Ishikawa (cell line): ENCODE measurements around the gene C20orf173.

Source experiments
- CEBPB ChIP-seq: IDR thresholded peaks from 2 replicates; pipeline ENCODE4 v1.6.1; 2012
- CREB1 ChIP-seq: IDR thresholded peaks from 2 replicates; pipeline ENCODE4 v1.6.1; 2012; ENCODE audit warnings: low read depth
- EGR1 ChIP-seq: IDR thresholded peaks from 2 replicates; pipeline ENCODE4 v1.6.1; 2012
- EP300 ChIP-seq: IDR thresholded peaks from 2 replicates; pipeline ENCODE4 v1.6.1; 2012; ENCODE audit warnings: borderline replicate concordance
- FOXM1 ChIP-seq: IDR thresholded peaks from 2 replicates; pipeline ENCODE4 v1.6.1; 2012; ENCODE audit warnings: low read depth, borderline replicate concordance
- NFIC ChIP-seq: IDR thresholded peaks from 2 replicates; pipeline ENCODE4 v1.6.1; 2012
- RAD21 ChIP-seq: IDR thresholded peaks from 2 replicates; pipeline ENCODE4 v1.6.1; 2012; ENCODE audit warnings: low read depth
- TAF1 ChIP-seq: IDR thresholded peaks from 2 replicates; pipeline ENCODE4 v1.6.1; 2012; ENCODE audit warnings: low read depth, mild to moderate bottlenecking
- TCF12 ChIP-seq: IDR thresholded peaks from 2 replicates; pipeline ENCODE4 v1.6.1; 2012; ENCODE audit warnings: low read depth
- TEAD4 ChIP-seq: IDR thresholded peaks from 2 replicates; pipeline ENCODE4 v1.6.1; 2012
- YY1 ChIP-seq: IDR thresholded peaks from 2 replicates; pipeline ENCODE4 v1.6.1; 2012; ENCODE audit warnings: low read depth
- ZBTB7A ChIP-seq: IDR thresholded peaks from 2 replicates; pipeline ENCODE4 v1.6.1; 2012; ENCODE audit warnings: low read depth
- TF ChIP-seq, protein P1 (sequence below): IDR thresholded peaks from 2 replicates; pipeline ENCODE4 v1.6.1; 2012
- TF ChIP-seq, protein P2 (sequence below): IDR thresholded peaks from 2 replicates; pipeline ENCODE4 v1.6.1; 2012; ENCODE audit warnings: low read depth, mild to moderate bottlenecking
- TF ChIP-seq, protein P3 (sequence below): IDR thresholded peaks from 2 replicates; pipeline ENCODE4 v1.6.1; 2012

The C20orf173 gene

DNA sequence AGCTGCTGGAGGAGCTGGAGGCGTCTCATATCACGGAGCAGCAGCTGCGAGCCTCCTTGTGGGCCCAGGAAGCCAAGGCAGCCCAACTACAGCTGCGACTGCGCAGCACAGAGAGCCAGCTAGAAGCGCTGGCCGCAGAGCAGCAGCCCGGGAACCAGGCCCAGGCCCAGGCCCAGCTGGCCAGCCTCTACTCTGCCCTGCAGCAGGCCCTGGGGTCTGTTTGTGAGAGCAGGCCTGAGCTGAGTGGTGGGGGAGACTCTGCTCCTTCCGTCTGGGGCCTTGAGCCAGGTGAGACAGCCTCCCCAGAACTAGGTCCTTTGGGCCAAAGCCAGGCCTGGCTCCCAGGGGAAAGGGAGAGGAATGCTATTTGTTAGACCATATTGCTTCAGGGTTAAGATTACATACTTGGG lies 31.7 kb downstream of the C20orf173 start:
- TF ChIP-seq, protein P1, sequence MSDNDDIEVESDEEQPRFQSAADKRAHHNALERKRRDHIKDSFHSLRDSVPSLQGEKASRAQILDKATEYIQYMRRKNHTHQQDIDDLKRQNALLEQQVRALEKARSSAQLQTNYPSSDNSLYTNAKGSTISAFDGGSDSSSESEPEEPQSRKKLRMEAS = no peak
- TF ChIP-seq TEAD4 (no peak), TAF1 (no peak), TCF12 (no peak), EGR1 (no peak), CREB1 (no peak), NFIC (no peak), RAD21 (no peak)

DNA sequence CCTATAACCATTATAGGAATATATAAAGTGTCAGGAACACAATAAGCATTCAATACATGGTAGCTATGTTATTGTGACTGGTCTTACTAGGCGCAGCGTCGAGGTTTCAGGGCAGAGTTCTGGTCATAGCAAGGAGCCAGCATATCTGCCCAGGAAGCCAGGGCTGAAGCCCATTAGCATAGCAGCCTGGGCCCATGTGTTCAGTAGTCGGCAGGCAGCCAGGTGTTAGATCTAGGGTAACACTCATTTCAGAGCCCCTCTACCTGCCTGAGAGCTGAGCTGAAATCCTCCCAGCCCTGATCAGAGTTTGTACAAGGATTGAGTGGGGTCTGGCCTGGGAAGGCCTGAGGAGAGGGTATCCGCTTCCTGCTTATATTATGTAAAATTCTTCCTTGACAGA lies 32.1 kb downstream of the C20orf173 start:
- TF ChIP-seq TEAD4 (no peak), NFIC (no peak), FOXM1 (no peak), CREB1 (no peak), YY1 (no peak)
- TF ChIP-seq, protein P1 = no peak
- TF ChIP-seq, protein P2, sequence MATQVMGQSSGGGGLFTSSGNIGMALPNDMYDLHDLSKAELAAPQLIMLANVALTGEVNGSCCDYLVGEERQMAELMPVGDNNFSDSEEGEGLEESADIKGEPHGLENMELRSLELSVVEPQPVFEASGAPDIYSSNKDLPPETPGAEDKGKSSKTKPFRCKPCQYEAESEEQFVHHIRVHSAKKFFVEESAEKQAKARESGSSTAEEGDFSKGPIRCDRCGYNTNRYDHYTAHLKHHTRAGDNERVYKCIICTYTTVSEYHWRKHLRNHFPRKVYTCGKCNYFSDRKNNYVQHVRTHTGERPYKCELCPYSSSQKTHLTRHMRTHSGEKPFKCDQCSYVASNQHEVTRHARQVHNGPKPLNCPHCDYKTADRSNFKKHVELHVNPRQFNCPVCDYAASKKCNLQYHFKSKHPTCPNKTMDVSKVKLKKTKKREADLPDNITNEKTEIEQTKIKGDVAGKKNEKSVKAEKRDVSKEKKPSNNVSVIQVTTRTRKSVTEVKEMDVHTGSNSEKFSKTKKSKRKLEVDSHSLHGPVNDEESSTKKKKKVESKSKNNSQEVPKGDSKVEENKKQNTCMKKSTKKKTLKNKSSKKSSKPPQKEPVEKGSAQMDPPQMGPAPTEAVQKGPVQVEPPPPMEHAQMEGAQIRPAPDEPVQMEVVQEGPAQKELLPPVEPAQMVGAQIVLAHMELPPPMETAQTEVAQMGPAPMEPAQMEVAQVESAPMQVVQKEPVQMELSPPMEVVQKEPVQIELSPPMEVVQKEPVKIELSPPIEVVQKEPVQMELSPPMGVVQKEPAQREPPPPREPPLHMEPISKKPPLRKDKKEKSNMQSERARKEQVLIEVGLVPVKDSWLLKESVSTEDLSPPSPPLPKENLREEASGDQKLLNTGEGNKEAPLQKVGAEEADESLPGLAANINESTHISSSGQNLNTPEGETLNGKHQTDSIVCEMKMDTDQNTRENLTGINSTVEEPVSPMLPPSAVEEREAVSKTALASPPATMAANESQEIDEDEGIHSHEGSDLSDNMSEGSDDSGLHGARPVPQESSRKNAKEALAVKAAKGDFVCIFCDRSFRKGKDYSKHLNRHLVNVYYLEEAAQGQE = no peak

DNA sequence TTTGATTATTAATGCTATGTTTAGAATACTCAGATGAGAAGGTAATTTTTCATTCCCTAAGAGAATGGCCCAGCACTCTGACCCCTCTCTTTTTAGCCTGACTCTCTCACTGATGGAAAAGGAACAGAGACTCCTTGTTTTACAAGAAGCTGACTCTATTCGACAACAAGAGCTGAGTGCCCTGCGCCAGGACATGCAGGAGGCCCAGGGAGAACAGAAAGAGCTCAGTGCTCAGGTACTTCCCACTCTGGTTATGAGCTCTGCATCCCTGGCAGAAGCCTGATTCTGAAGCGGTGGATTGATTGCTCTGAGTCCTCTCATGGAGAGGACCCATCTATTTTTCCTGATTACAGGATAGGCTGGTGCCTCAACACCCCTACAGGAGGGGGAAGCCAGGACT lies 33.0 kb downstream of the C20orf173 start:
- TF ChIP-seq FOXM1 (no peak), NFIC (no peak), TCF12 (no peak), TAF1 (no peak), YY1 (no peak), ZBTB7A (no peak), TEAD4 (no peak), EP300 (no peak)
- TF ChIP-seq, protein P3, sequence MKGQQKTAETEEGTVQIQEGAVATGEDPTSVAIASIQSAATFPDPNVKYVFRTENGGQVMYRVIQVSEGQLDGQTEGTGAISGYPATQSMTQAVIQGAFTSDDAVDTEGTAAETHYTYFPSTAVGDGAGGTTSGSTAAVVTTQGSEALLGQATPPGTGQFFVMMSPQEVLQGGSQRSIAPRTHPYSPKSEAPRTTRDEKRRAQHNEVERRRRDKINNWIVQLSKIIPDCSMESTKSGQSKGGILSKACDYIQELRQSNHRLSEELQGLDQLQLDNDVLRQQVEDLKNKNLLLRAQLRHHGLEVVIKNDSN = no peak
- TF ChIP-seq, protein P1 = no peak

DNA sequence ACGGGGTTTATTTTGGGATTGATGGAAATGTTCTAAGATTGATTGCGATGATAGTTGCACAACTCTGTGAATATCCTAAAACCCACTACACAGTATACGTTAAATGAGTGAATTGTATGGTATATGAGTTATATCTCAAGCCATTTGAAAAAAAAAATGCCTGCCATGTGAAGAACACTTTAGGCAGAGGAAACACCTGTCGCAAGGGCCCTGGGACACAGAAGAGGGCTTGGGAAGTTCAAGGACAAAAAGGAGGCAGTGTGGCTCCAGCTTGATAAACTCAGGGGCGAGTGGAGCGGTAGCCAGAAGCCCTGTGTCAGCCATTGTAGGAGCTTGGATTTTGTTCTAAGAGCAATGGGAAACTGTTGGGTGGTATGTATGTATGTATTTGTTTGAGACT lies 37.1 kb downstream of the C20orf173 start:
- no peak for TF ChIP-seq RAD21
- no peak for TF ChIP-seq TAF1
- TF ChIP-seq, protein P2 = no peak
- no peak for TF ChIP-seq EGR1
- no peak for TF ChIP-seq CEBPB
- no peak for TF ChIP-seq TCF12
- no peak for TF ChIP-seq FOXM1
- TF ChIP-seq TEAD4 = no peak
- TF ChIP-seq ZBTB7A = no peak
- TF ChIP-seq, protein P1 = no peak
- no peak for TF ChIP-seq EP300
- TF ChIP-seq NFIC = no peak
- no peak for TF ChIP-seq CREB1
- TF ChIP-seq YY1 = no peak
- TF ChIP-seq, protein P3 = no peak

DNA sequence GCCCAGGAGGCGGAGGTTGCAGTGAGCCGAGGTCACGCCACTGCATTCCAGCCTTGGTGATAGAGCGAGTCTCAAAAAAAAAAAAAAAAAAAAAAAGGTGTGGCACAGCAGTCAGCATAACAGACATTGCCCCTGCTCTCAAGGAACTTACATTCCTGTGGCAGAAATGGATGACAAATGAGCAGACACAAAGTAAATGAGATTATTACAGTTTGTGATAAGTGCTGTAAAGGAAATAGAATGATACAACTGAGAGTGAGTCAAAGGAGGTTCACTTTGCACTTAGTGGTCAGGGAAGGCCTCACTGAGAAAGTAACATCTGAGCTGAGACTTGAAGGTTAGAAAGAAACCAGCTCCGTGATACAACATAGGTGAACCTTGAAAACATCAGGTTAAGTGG lies 37.6 kb downstream of the C20orf173 start:
- no peak for TF ChIP-seq CREB1
- no peak for TF ChIP-seq YY1
- TF ChIP-seq NFIC = no peak
- no peak for TF ChIP-seq EP300
- TF ChIP-seq CEBPB = no peak
- TF ChIP-seq TAF1 = no peak
- no peak for TF ChIP-seq RAD21
- TF ChIP-seq, protein P2 = no peak
- no peak for TF ChIP-seq ZBTB7A
- TF ChIP-seq TCF12 = no peak
- TF ChIP-seq, protein P1 = no peak
- TF ChIP-seq, protein P3 = no peak
- TF ChIP-seq EGR1 = no peak
- TF ChIP-seq TEAD4 = no peak
- no peak for TF ChIP-seq FOXM1
